Fibroblast of lung (primary cell): ENCODE results near the gene SLC24A3.

Experiments
- CTCF ChIP-seq, 2 donors: IDR thresholded peaks in 1 of 2; conservative IDR thresholded peaks in 1 of 2; 1 replicate in 1 of 2; 2 replicates in 1 of 2; pipeline ENCODE4 v1.5.1; 2011 to 2012; ENCODE audit warnings: low read length in 2 of 2, control low read depth in 1 of 2, inconsistent platforms in 1 of 2, low read depth in 1 of 2, mild to moderate bottlenecking in 1 of 2
- EZH2 ChIP-seq: IDR thresholded peaks from 2 replicates; pipeline ENCODE4 v1.5.1; 2012; ENCODE audit warnings: low read length, control low read depth, mild to moderate bottlenecking; ENCODE audit errors: missing control alignments

DNA sequence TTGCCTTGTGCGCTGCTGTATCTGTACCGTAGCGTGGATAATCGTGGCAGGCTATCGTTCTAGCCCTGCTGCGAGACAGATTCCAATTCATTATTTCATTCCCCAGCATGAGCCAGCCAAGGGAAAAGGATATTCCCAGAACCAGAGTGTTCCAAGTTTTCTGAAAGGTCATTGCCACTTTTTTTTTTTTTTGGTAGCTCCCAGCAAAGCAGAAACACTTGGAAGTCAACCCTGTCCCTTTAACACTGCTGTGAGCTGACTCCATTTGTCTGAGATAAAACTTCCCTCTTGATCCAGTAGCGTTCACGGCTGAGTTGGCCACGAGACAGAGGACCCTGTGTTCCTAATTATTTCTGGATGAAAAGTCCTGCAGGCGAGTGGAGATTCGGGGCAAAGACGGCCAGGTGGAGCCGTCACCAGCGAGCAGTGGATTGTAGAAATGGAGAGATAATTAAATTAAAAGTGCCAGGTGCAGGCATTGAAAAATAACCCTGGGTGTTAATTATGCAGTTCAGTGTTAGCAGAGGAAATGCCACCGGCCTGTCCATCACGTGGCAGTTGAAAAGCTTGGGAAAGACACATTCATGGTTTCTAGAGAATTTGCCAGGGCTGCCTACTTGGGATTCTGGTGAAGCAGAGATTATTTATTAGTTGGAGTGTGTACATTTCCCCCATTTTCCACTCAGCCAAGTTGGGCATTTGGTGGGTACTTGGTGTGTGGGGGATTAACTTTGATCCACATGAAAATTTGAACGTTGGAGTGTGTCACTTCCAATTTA is 164.2 kb downstream of the SLC24A3 start:
- no peak for TF ChIP-seq EZH2
- no peak for TF ChIP-seq CTCF (conservative IDR thresholded peaks at IDR 0.05 in 1 of 2, IDR thresholded peaks at IDR 0.05 in 1 of 2; ENCODE audit: low read depth in 1 of 2, low read length in 2 of 2)
